HepG2 (cell line): ENCODE measurements around the gene MPG. TPM values are rescaled to one million over a fixed set of nuclear protein-coding genes. Genes with fewer than 3 reads are reported as not detected.

Experiments
- ATAC-seq: fragments of 200-7000 bp; cut with Tn5 transposase; 3 replicates; pipeline ENCODE4 v1.9.1; 2020; ENCODE audit warnings: mild to moderate bottlenecking, moderate library complexity
- BruUV-seq: library from RNA; stranded (reverse); fragments of 400-500 nt; replicated peaks from 2 replicates; lab custom pipeline; 2021; lab: Mats Ljungman, UMichigan
- CTCF ChIA-PET: fragments of 300-600 bp; formaldehyde crosslinking; extraction: SDS; loops from one replicate; lab custom pipeline; 2021; ENCODE audit warnings: low total read pairs, inconsistent platforms, low intra/inter-chr PET ratio; lab: Yijun Ruan, JAX
- POLR2A ChIA-PET: fragments of 350-600 bp; sonication (Branson Sonifier 250); formaldehyde crosslinking; loops from one replicate; lab custom pipeline; 2020; ENCODE audit warnings: antibody characterized with exemption, inconsistent platforms; lab: Yijun Ruan, JAX
- DNase-seq: peaks from one replicate; pipeline ENCODE4 v3.0.0-alpha.2; 2015; ENCODE audit warnings: low spot score
- FAIRE-seq: peaks from 3 replicates; lab custom pipeline; 2011; peaks lifted over from hg19 to GRCh38; lab: Jason Lieb, UNC
- H2AFZ ChIP-seq: one replicate; pipeline ENCODE4 v1.6.1; 2011; ENCODE audit warnings: low read length, inconsistent platforms
- H3K27ac ChIP-seq: fragments of 300-600 bp; 3 replicates; pipeline ENCODE4 v1.8.0; 2011; ENCODE audit warnings: mixed run types, mild to moderate bottlenecking, mixed read lengths, low read length, inconsistent platforms; ENCODE audit not compliant: insufficient read depth; ENCODE audit errors: extremely low read length
- H3K27me3 ChIP-seq, 2 experiments: fragments of 200-600 bp in 1 of 2; 2 replicates in 1 of 2; 3 replicates in 1 of 2; pipeline versions ENCODE4 v1.6.0 to v1.8.0; 2011; ENCODE audit warnings: low read length in 2 of 2, mild to moderate bottlenecking in 2 of 2, moderate library complexity in 2 of 2, inconsistent platforms in 1 of 2; ENCODE audit not compliant: insufficient read depth in 2 of 2, control insufficient read depth in 1 of 2
- H3K36me3 ChIP-seq, 2 experiments: fragments of 200-600 bp in 1 of 2; replicated peaks in 1 of 2; 2 replicates in 1 of 2; 3 replicates in 1 of 2; pipeline versions ENCODE4 v1.5.1 to v1.8.0; 2011; ENCODE audit warnings: low read length in 2 of 2, inconsistent platforms in 1 of 2; ENCODE audit not compliant: insufficient read depth in 2 of 2, control insufficient read depth in 1 of 2
- H3K4me1 ChIP-seq: 2 replicates; pipeline ENCODE4 v1.5.1; 2012; ENCODE audit warnings: low read length, inconsistent platforms; ENCODE audit not compliant: insufficient read depth
- H3K4me2 ChIP-seq: 2 replicates; pipeline ENCODE4 v1.6.0; 2011; ENCODE audit warnings: low read depth, low read length, inconsistent platforms
- H3K4me3 ChIP-seq, 3 experiments: fragments of 200-600 bp in 1 of 3; sonication (generic), shearing (Covaris generic) in 1 of 3; replicated peaks in 1 of 3; 2 replicates each; pipeline ENCODE4 v1.5.1; 2011 to 2016; ENCODE audit warnings: low read length in 3 of 3, inconsistent platforms in 2 of 3, low read depth in 2 of 3, mild to moderate bottlenecking in 2 of 3, control low read depth in 1 of 3, mixed read lengths in 1 of 3; ENCODE audit not compliant: insufficient read depth in 1 of 3
- H3K79me2 ChIP-seq: one replicate; pipeline ENCODE4 v1.6.1; 2011; ENCODE audit warnings: low read length, inconsistent platforms; ENCODE audit not compliant: insufficient read depth
- H3K9ac ChIP-seq: 2 replicates; pipeline ENCODE4 v1.6.0; 2011; ENCODE audit warnings: mild to moderate bottlenecking, low read depth, low read length, inconsistent platforms; ENCODE audit not compliant: insufficient read depth
- H3K9me3 ChIP-seq: 2 replicates; pipeline ENCODE4 v1.5.1; 2012; ENCODE audit warnings: mild to moderate bottlenecking, low read length
- H4K20me1 ChIP-seq: 2 replicates; pipeline ENCODE4 v1.6.0; 2011; ENCODE audit warnings: inconsistent platforms, mild to moderate bottlenecking, low read length, moderate library complexity; ENCODE audit not compliant: insufficient read depth
- FOXA3 ChIP-seq: IDR thresholded peaks from 2 replicates; pipeline ENCODE4 v1.6.1; 2016; ENCODE audit warnings: missing genetic modification reagents, missing compliant biosample characterization
- GABPB1 ChIP-seq: IDR thresholded peaks from 2 replicates; pipeline ENCODE4 v1.6.1; 2016; ENCODE audit warnings: mild to moderate bottlenecking, missing genetic modification reagents, moderate library complexity, missing compliant biosample characterization
- HMGXB4 ChIP-seq, 2 experiments: sonication (generic) in 1 of 2; formaldehyde crosslinking in 1 of 2; IDR thresholded peaks; 2 replicates each; pipeline versions ENCODE4 v1.4.0 to v1.6.1; 2018 to 2020; ENCODE audit warnings: missing genetic modification reagents in 2 of 2, borderline replicate concordance in 1 of 2, low read depth in 1 of 2, mild to moderate bottlenecking in 1 of 2, missing biosample characterization in 1 of 2
- HNRNPL ChIP-seq: fragments of 200-400 bp; formaldehyde crosslinking; IDR thresholded peaks from 2 replicates; pipeline ENCODE4 v1.6.1; 2017; ENCODE audit warnings: mild to moderate bottlenecking, low read depth, low read length
- IRF2 ChIP-seq: IDR thresholded peaks from 2 replicates; pipeline ENCODE4 v1.6.1; 2018; ENCODE audit warnings: missing genetic modification reagents, missing compliant biosample characterization
- KDM3A ChIP-seq: IDR thresholded peaks from 2 replicates; pipeline ENCODE4 v1.6.1; 2018; ENCODE audit warnings: low read depth, missing compliant biosample characterization
- SMC3 ChIP-seq: IDR thresholded peaks from 2 replicates; pipeline ENCODE4 v1.6.1; 2011; ENCODE audit warnings: low read length, improper control_type of control experiment
- TEAD3 ChIP-seq: optimal IDR thresholded peaks from 2 replicates; pipeline ENCODE3; 2016; ENCODE audit warnings: borderline replicate concordance
- ZNF205 ChIP-seq: IDR thresholded peaks from 2 replicates; pipeline ENCODE4 v1.6.1; 2018; ENCODE audit warnings: missing biosample characterization, missing genetic modification reagents
- ZNF34 ChIP-seq: sonication (generic); formaldehyde crosslinking; IDR thresholded peaks from 2 replicates; pipeline ENCODE4 v1.4.0; 2020; ENCODE audit warnings: mild to moderate bottlenecking, missing genetic modification reagents, borderline replicate concordance
- ZNF687 ChIP-seq: sonication (generic); formaldehyde crosslinking; IDR thresholded peaks from 2 replicates; pipeline ENCODE4 v1.5.1; 2020; ENCODE audit warnings: mild to moderate bottlenecking, missing genetic modification reagents, moderate library complexity
- WGBS: methylation state at CpG from one replicate; pipeline ENCODE4 v1.1.6; 2017; ENCODE audit warnings: low lambda C conversion rate; 5-methylcytosine and 5-hydroxymethylcytosine counted together
- in situ Hi-C: cut with HindIII; loops from 2 replicates; pipeline ENCODE4 v1.10.0; 2017; ENCODE audit warnings: low pct_unique_long_range_greater_than_20kb; ENCODE audit not compliant: extremely low pct_ligation_motif_present
- intact Hi-C: fragments of 100-400 bp; cut with micrococcal nuclease; formaldehyde crosslinking; loops from one replicate; pipeline ENCODE4 v1.10.0; 2022; ENCODE audit not compliant: unreplicated experiment
- polyA plus RNA-seq, 8 experiments: library from polyadenylated mRNA; depleted of rRNA in 3 of 8; stranded (reverse) in 7 of 8; unstranded in 1 of 8; fragments of >200 nt; fragmentation: Illumina TruSeq in 4 of 8; extraction: Trizol in 4 of 8; gene quantifications; 2 replicates each; pipeline versions ENCODE4 v1.2.1 to v1.2.3, GENCODE V29; 2011 to 2016; ENCODE audit warnings: low read depth in 4 of 8, missing spikeins in 1 of 8, mixed read lengths in 1 of 8; ENCODE audit not compliant: insufficient read depth in 1 of 8
- total RNA-seq, 5 experiments: library from RNA; depleted of rRNA; stranded (reverse); fragments of >200 nt; fragmentation: Illumina TruSeq; extraction: Trizol; gene quantifications; 2 replicates each; pipeline ENCODE4 v1.2.3, GENCODE V29; 2016; ENCODE audit warnings: low read depth in 1 of 5
- TF ChIP-seq, protein P1 (sequence below): IDR thresholded peaks from 2 replicates; pipeline ENCODE4 v1.6.1; 2018; ENCODE audit warnings: missing genetic modification reagents, mild to moderate bottlenecking, missing compliant biosample characterization

MPG gene
- total and polyA plus RNA-seq, 2 of the 13 experiments (the other 11 are each of a cell fraction or from before 2014, with no cell fraction given), result 59.1 to 62.5 TPM

DNA sequence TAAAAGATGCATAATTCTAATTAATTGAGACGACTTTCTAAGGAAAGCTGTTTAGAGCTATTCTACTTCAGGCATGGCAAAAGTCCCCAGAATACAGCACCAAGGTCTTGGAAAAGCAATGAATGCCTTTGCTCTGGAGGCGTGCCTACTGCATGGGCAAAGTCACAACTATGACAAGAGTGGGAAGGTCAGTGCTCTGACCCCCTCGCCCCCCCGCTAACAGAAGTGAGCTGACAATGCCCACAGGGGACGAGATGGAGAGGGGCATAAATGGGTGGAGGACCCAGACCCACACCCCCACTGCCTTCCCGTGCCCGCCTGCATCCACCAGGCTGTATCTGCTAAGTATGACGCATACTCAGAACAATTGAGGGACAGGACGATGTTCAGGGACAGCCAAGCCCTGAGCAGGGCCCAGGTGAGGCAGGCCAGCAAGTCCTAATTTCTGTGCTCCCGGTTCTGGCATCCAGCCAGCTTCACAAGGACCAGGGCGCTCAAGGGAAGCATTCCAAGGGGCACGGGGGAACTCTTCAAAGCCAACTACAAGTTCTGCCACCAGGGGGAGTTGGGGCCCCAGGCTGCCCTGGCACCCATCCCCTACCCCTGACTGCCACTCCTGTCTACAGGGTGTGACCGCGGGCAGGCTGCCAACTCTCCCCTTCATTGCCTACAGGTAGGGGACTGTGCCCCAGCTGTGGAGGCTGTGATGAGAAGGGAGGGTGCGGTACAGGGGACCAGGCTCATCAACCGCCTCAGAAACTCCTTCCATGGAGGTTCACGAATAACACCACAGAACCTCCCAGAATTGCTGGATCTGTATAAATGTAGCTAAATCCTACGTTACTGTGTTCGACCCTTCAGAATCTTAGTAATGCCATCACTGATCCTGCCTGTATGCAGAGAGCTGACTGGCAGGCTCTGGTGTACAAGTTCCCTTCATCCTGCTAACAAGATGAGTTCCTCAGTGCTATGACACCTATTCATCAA is 39.6 kb downstream of the MPG start:
- no peak overlapping the region for H3K27ac ChIP-seq
- no peak overlapping the region for H3K9ac ChIP-seq
- DNase-seq (peak; percentile 48), ATAC-seq (peak; percentile 88), FAIRE-seq (peak; percentile 15)
- intact Hi-C loops (loop anchor here (5.0 kb wide), 1 partner anchor 245 kb away; no protein-coding TSS in a partner anchor), in situ Hi-C loops (no loop called here)
- H3K4me3 ChIP-seq, result no peak overlapping the region
- no TSS peak for BruUV-seq
- H3K36me3 ChIP-seq, result peaks cover 2 to 22% of the 10 kb centered on the region in 2 experiments; a peak in 4 of 5 replicates
- H2AFZ ChIP-seq, result no peak overlapping the region
- POLR2A ChIA-PET, result no interaction called here
- CTCF ChIA-PET, result interaction anchor here (2.4 kb wide), 1 partner anchor 63 kb away, joined by 17 read pairs; the partner anchor contains the start of gene HBQ1
- H3K27me3 ChIP-seq, result no peaks in the 10 kb centered on the region
- H4K20me1 ChIP-seq, result 0 out of 2 replicates have a peak, but pooled peaks cover 4% of the 10 kb centered on the region
- no peaks in the 10 kb centered on the region for H3K79me2 ChIP-seq
- no peaks in the 10 kb centered on the region for H3K9me3 ChIP-seq
- 89% methylated on average over 14 of the region's 19 CpGs for WGBS
- H3K4me2 ChIP-seq, result no peak overlapping the region
- peaks cover 11% of the 10 kb centered on the region for H3K4me1 ChIP-seq
- TF ChIP-seq GABPB1 (CRISPR knock-in tag) (0 out of 2 replicates have a peak, but pooled peaks have one; percentile 16), HNRNPL (peak; percentile 96), FOXA3 (CRISPR knock-in tag) (0 out of 2 replicates have a peak, but pooled peaks have one; percentile 14), SMC3 (peak; percentile 56), IRF2 (CRISPR knock-in tag) (0 out of 2 replicates have a peak, but pooled peaks have one; percentile 23), ZNF687 (CRISPR knock-in tag) (peak; percentile 65), KDM3A (no peak), HMGXB4 (CRISPR knock-in tag; IDR thresholded peaks at IDR 0.05; ENCODE audit: borderline replicate concordance in 1 of 2, low read depth in 1 of 2) (peak; percentile 31 to 49; a peak in 1 of 4 replicates), ZNF34 (CRISPR knock-in tag) (no peak), ZNF205 (0 out of 2 replicates have a peak, but pooled peaks have one; percentile 18), TEAD3 (peak; percentile 61)
- TF ChIP-seq, protein P1, sequence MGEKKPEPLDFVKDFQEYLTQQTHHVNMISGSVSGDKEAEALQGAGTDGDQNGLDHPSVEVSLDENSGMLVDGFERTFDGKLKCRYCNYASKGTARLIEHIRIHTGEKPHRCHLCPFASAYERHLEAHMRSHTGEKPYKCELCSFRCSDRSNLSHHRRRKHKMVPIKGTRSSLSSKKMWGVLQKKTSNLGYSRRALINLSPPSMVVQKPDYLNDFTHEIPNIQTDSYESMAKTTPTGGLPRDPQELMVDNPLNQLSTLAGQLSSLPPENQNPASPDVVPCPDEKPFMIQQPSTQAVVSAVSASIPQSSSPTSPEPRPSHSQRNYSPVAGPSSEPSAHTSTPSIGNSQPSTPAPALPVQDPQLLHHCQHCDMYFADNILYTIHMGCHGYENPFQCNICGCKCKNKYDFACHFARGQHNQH (CRISPR knock-in tag), result 0 out of 2 replicates have a peak, but pooled peaks have one; percentile 41
